Fibroblast of skin of scalp (primary cell): Measurements from ENCODE around the gene NLRP4.
"Not testable (repeated sequence)": the region's sequence is repeated elsewhere in the genome, so short reads cannot be mapped to it uniquely, and the experiment has no call there.

Experiments used
- DNase-seq: peaks from one replicate; pipeline ENCODE4 v3.0.0-alpha.2; 2013

NLRP4 gene

DNA sequence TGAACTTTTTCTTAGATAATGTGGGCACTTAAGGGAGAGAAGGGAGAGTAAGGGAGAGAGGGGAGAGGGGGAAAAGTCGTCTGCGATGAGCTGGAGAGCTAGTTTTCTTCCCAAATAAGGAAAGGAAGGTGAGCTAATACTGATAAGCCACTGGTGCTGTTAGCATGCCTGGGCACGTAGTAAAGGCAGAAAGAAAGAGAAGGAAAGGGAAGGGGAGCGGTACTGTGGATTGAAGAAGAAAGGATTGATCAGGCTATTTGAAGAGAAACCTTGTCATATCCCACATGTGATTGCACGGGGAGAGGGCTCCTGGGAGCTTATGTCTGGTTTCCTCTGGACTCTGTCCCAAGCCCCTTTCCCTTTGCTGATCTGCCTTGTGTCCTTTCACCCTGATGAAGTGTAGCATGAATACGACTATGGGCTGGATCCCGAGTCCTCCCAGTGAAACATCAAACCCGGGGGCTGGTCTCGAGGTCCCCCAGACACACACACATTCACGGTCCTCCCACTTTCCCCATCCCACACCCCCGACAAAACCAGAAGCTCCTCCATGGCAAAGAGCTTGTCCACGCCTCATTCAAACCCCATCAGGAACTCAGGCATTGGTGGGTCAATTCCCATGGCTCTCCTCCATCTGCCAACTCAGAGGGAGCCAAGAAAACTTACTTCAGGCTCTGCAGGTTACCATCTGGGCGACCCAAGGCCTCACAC lies 65.2 kb downstream of the NLRP4 start:
- no peak for DNase-seq

DNA sequence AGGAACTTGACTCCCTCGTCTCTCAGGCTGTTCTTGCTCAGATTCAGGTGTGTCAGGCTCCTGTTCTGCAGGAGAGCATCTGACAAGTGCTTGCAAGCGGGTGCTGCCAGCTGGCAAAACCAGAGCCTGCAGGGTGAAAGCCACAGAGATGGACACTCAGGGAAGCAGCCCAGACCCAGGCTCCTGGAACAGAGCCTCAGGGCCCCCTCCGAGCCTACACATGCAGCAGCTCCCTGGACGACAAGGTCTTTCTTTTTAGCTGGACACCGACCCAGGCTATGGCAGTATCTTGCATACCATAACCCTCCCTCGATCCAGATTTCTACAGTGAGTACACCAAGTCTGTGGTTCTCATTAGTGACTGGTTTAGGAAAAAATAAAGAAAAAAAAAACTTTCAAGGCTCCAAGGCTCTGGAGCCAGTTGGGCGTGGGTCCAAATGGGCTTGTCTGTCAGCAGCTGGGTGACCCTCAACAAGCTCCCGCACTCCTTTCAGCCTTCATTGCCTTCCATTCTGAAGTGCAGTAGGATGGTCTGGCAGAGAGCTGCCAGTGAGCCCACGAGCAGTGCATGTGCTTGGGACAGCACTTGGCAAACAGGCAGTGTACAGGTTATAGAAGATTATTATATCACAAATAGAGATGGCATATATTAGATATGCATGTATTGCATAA lies 65.9 kb downstream of the NLRP4 start:
- no peak for DNase-seq

DNA sequence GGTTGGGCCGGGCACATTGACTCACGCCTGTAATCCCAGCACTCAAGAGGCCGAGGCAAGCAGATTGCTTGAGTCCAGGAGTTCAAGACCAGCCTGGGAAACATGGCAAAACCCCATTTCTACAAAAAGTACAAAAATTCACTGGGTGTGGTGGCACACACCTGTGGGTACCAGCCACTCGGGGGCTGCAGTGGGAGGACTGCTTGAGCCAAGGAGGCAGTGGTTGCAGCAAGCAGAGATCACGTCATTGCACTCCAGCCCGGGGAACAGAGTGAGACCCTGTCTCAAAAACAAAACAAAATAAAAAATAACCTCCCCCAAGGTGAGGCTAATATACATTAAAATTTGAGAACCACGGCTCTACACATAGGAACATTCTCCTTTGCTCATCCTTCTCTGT lies 70.9 kb downstream of the NLRP4 start:
- DNase-seq, result no peak

DNA sequence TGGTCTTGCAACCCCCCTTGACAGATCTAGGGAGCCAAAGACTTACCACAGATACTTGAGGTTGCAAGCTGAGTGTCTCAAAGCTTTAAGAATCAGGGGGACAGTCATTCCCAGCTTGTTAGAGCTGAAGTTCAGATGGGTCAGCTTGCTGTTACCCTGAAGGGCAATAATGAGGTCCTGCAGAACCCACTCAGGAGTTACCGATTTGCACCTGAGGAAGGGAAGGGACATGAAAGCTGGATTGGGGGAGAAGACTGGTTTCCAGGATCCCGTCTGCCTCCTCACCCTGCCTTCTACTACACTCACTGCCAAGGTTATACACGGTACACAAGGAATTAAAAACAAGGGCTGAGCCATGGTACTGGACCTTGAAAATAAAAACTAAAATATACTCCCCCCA lies 71.4 kb downstream of the NLRP4 start:
- no peak for DNase-seq

DNA sequence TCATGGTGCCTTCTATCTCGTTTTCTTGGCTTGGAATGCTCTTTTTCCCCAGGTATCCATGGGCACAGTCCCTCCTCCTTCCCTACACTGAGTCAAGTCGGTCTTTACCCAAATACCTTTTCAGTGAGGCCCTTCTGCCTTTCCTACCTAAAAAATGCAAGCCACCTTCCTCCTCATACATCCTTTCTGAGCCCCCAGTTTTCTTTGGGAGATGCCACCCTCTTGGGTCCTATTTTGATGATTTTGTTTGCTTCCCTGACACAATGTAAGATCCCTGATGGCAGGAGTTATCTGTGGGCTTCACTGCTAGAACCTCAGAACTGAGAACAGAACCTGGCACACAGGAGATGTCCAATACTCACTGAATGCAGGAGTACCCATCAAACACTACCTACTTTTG lies 73.5 kb downstream of the NLRP4 start:
- DNase-seq, result no peak

DNA sequence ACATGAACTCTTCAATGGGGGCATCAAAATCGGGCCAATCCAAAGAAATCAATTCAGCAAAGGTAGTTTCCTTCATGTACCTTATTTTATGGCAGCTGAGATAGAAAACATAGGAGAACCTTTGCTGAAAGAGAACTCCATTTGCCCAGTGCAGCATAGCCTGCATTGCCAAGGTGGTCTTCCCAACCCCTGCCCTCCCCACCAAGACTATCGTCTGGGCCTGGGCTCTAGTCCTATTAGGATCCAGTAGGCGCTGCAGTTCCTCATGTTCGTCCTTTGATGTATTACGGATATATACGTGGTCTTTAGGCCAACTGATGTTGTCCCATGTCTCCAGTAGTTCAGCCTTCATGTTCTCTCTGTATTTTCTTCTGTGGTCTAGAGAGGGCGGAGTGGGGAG lies 76.6 kb downstream of the NLRP4 start:
- no peak for DNase-seq

DNA sequence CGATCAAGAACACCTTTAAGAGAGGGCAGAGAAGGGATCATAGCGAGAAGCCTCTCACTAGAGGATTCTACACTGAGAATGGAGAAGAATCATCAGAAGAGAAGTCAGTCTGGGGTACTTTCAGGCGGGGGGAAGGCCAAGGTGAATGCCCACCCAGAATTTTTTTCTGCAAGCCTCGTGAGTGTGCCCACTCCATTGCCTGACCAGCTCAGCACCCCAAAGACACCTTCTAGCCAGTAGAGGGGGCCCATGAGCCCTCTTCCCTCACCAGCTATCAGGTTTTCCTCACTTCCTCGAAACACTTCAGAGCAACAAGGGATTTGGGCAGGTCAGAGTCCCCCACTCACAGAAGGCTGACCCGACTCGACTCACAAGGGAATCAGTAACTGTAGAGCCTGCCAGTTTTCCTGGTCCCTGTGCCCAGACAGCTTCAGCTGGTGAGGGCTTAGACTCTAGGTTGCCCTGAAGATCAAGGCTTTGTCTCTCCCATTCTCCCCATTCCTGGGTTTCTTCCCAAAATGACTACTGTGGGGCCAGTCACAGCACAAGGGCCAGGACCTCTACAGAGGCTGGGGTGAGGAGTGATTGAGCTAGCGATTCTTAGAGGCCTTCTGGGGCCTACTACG lies 77.4 kb downstream of the NLRP4 start:
- DNase-seq, result no peak

DNA sequence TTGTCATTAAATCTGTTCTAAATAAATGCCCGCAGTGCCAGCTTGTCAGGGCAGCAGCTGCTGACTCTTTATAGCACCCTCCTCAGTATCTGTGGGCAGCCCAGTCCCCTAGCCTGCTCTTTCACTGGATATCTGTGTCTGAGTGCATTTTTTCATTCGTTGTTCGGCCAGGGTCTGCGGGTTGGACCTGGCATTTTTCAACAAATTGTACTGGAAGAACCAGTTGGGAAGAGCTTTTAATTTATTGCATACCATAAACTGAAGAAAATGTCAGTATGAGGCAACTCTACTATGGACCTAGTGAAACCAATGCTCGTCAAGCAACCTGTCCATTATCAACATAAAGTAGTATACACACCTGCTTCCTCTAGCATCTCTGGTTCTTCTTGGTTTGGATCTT lies 87.2 kb downstream of the NLRP4 start:
- DNase-seq, result no peak

DNA sequence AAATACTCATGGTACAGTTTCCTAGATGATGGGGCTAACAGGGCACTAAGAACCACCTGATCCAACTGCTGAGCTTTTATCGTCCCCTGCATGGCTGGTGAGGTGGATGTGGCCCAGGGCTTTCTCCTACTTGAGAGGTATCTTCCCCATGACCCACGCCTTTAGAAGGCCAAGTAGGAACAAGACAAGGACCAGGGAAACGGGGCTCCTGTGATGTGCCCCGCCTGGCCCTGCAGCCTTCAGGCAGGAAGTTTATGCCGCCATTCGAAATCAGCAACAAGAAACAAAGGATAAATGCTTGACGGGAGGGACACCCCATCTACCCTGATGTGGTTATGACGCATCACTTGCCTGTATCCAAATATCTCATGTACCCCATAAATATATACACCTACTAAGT lies 91.7 kb downstream of the NLRP4 start:
- DNase-seq, result no peak

DNA sequence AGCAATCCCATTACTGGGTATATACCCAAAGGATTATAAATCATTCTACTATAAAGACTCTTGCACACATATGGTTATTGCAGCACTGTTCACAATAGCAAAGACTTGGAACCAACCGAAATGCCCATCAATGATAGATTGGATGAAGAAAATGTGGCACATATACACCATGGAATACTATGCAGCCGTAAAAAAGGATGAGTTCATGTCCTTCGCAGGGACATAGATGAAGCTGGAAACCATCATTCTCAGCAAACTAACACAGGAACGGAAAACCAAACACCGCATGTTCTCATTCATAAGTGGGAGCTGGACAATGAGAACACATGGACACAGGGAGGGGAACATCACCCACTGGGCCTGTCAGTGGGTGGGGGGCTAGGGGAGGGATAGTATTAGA lies 92.9 kb downstream of the NLRP4 start:
- DNase-seq, result not testable (repeated sequence)

DNA sequence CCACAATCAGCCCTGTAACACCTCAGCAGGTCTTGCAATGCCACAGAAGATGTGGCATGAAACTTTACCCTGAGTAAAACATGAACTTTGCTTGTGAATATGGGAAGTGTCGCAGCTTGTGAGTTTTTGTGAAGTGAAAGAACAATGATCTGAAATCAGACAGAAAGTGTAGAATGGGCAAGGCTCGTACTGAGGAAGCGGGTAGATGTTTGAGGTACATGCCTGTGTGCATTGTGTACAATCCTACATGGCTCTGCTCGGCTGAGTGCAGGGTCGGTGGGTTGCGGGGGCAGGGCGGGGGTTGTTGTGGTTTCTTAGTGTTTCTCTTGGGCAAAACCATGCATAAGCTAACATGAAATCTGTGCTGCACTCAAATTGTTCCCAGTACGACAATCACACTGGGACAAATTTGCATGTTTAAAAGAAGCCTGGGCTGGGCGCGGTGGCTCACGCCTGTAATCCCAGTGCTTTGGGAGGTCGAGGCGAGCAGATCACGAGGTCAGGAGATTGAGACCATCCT lies 94.7 kb downstream of the NLRP4 start:
- DNase-seq, result no peak
